MM.1S (cell line): ENCODE data around the gene DVL1.

Experiments used
- EZH2 ChIP-seq: fragments of 300-600 bp; sonication (generic); optimal IDR thresholded peaks from 2 replicates; pipeline ENCODE3; 2017; ENCODE audit warnings: low read depth, mild to moderate bottlenecking, antibody characterized with exemption, low read length, mixed read lengths
- TF ChIP-seq, protein P1 (sequence below): fragments of 300-600 bp; sonication (generic); IDR thresholded peaks from 2 replicates; pipeline ENCODE4 v1.5.1; 2016; ENCODE audit warnings: antibody characterized with exemption, low read length, mixed read lengths

DNA sequence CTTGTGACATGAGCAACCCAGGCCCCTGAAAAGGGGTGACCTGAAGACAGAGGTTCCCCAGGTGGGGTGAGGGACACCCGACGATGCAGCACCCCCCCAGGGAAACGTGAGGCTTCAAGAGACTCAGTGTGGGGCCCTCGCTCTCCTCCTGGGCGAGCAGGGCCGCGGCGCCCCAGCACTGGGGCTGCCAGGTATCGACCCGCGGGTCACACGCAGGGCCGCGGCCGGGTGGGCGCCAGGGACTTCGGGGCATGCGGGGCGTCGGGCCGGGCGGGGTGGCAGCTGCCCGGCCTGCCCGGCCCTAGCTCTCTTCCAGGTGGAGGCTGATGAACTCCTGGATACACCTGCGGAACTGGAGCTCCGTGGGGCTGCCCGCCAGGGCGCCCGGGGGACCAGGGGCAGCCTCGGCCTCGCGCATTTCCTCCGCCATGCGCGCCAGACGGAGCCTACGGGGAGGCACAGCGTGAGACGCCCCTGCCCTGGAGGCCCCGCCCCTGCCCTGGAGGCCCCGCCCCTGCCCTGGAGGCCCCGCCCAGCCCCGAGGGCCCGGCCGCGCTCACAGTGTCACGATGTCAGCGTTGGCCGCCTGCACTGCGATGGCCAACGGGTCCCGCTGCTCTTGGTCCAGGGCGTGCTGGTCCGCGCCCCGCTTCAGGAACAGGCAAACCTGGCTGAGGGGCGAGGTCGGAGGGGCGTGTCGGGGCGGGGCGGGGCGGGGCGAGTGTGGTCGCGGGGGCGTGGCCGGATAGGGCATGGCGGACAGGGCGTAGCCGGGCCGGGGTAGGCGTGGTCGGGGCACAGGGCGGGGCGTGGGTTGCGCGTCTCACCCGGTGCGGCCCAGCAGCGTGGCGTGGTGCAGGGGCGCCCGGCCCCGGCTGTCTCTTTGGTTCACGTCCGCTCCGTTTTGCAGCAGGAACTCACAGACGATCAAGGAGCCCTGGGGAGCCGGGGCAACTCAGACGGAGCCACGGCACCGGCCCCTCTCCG, 55.7 kb downstream of the DVL1 start:
- TF ChIP-seq, protein P1, sequence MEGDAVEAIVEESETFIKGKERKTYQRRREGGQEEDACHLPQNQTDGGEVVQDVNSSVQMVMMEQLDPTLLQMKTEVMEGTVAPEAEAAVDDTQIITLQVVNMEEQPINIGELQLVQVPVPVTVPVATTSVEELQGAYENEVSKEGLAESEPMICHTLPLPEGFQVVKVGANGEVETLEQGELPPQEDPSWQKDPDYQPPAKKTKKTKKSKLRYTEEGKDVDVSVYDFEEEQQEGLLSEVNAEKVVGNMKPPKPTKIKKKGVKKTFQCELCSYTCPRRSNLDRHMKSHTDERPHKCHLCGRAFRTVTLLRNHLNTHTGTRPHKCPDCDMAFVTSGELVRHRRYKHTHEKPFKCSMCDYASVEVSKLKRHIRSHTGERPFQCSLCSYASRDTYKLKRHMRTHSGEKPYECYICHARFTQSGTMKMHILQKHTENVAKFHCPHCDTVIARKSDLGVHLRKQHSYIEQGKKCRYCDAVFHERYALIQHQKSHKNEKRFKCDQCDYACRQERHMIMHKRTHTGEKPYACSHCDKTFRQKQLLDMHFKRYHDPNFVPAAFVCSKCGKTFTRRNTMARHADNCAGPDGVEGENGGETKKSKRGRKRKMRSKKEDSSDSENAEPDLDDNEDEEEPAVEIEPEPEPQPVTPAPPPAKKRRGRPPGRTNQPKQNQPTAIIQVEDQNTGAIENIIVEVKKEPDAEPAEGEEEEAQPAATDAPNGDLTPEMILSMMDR, result no peak
- no peak for TF ChIP-seq EZH2
